Stimulated activated naive CD8-positive, alpha-beta T cell treated with anti-CD3 and anti-CD28 coated beads, Interleukin-15, Interleukin-2, amounts not matched to agents 100 ng/mL and 50 ng/mL, for 24 hours (primary cell): ENCODE results near the gene CR1.
"Not testable (repeated sequence)": the region's sequence is repeated elsewhere in the genome, so short reads cannot be mapped to it uniquely, and the experiment has no call there.

Experiments used
- H3K27ac Mint-ChIP-seq: one replicate; pipeline ENCODE4 v1.8.0; 2021; ENCODE audit warnings: mild to moderate bottlenecking, mixed read lengths
- H3K27me3 Mint-ChIP-seq: one replicate; pipeline ENCODE4 v1.8.0; 2021; ENCODE audit warnings: mixed read lengths
- H3K36me3 Mint-ChIP-seq: one replicate; pipeline ENCODE4 v1.8.0; 2021; ENCODE audit warnings: low read depth, mixed read lengths
- H3K4me1 Mint-ChIP-seq: one replicate; pipeline ENCODE4 v1.8.0; 2021; ENCODE audit warnings: low read depth, mixed read lengths
- H3K4me3 Mint-ChIP-seq: one replicate; pipeline ENCODE4 v1.8.0; 2021; ENCODE audit warnings: mild to moderate bottlenecking, mixed read lengths
- H3K9me3 Mint-ChIP-seq: one replicate; pipeline ENCODE4 v1.8.0; 2021; ENCODE audit warnings: mixed read lengths

CR1 gene

DNA sequence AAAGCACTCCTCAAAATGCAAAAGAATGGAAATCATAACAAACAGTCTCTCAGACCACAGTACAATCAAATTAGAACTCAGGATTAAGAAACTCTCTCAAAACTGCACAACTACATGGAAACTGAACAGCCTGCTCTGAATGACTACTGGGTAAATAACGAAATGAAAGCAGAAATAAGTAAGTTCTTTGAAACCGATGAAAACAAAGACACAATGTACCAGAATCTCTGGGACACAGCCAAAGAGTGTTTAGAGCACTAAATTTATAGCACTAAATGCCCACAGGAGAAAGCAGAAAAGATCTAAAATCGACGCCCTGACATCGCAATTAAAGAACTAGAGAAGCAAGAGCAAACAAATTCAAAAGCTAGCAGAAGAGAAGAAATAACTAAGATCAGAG is 95.2 kb downstream of the CR1 start:
- not testable (repeated sequence) for H3K27ac Mint-ChIP-seq, H3K4me1 Mint-ChIP-seq, H3K4me3 Mint-ChIP-seq, H3K9me3 Mint-ChIP-seq
- Mint-ChIP-seq H3K36me3 (peaks cover 18% of the 10 kb centered on the region), H3K27me3 (peaks cover 25% of the 10 kb centered on the region)

DNA sequence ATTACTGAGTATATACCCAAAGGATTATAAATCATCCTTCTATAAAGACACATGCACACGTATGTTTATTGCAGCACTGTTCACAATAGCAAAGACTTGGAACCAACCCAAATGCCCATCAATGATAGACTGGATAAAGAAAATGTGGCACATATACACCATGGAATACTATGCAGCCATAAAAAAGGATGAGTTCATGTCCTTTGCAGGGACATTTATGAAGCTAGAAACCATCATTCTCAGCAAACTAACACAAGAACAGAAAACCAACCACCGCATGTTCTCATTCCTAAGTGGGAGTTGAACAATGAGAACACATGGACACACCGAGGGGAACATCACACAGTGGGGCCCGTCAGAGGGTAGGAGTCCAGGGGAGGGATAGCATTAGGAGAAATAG is 98.1 kb downstream of the CR1 start:
- not testable (repeated sequence) for H3K9me3 Mint-ChIP-seq, H3K36me3 Mint-ChIP-seq, H3K4me1 Mint-ChIP-seq, H3K27ac Mint-ChIP-seq, H3K4me3 Mint-ChIP-seq
- peaks cover 20% of the 10 kb centered on the region for H3K27me3 Mint-ChIP-seq

- Mint-ChIP-seq H3K4me1 (no peaks in the 10 kb centered on the region), H3K9me3 (no peaks in the 10 kb centered on the region), H3K36me3 (no peaks in the 10 kb centered on the region), H3K4me3 (no peak overlapping the region), H3K27ac (no peak overlapping the region), H3K27me3 (no peaks in the 10 kb centered on the region)
Measured at GRCh38 chr1:207603777-207604176, 107.8 kb downstream of the CR1 start.

DNA sequence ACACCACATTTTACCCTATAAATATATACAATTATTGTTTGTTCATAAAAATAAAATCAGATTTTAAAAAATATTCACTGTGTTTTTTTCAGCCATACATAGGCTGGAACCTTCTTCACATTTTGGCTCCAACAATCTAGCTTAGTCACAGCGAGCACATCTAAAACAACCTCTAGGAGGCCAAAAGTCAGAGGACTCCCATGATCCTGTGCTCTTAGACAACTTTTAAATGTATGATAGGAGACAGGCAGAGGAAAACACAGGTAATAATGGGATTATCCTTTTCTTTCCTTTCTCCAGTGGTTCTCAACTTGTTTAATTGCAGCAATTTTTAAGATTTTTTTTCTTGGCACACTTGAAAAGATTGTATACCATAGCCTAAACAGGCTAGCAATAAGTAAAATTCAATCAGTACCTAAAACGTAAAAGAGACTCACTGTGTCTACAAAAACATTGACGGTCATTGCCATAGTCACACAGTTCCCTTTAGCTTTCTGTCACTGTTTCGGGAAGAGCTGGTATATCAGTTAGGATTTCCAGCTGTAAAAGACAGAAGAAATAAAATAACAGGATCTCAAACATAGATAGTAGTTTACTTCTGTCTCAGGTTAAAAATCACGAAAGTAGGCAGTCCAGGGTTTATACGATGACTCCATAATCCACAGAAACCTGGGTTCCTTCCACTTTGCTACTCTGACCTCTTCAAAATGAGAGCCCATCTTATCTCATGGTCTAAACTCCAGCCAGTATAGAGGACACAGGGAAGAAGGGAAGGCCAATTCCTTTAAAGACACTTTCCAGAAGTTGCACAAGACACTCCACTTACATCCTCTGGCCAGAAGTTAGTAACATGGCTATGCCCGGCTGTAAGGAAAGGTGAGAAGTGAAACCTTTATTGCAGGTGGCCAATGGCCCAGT is 109.7 kb downstream of the CR1 start:
- no peaks in the 10 kb centered on the region for H3K27me3 Mint-ChIP-seq
- H3K36me3 Mint-ChIP-seq = no peaks in the 10 kb centered on the region
- H3K4me1 Mint-ChIP-seq = no peaks in the 10 kb centered on the region
- H3K27ac Mint-ChIP-seq = no peak overlapping the region
- H3K4me3 Mint-ChIP-seq = no peak overlapping the region
- H3K9me3 Mint-ChIP-seq = no peaks in the 10 kb centered on the region

- H3K27ac Mint-ChIP-seq = no peak overlapping the region
- no peaks in the 10 kb centered on the region for H3K9me3 Mint-ChIP-seq
- H3K36me3 Mint-ChIP-seq = no peaks in the 10 kb centered on the region
- H3K4me3 Mint-ChIP-seq = no peak overlapping the region
- H3K4me1 Mint-ChIP-seq = no peaks in the 10 kb centered on the region
- no peaks in the 10 kb centered on the region for H3K27me3 Mint-ChIP-seq
Measured at GRCh38 chr1:207606362-207606755, 110.4 kb downstream of the CR1 start.

- Mint-ChIP-seq H3K27me3 (no peaks in the 10 kb centered on the region), H3K9me3 (no peaks in the 10 kb centered on the region), H3K4me3 (no peak overlapping the region), H3K4me1 (no peaks in the 10 kb centered on the region), H3K36me3 (no peaks in the 10 kb centered on the region), H3K27ac (no peak overlapping the region)
Measured at GRCh38 chr1:207612762-207613161, 116.8 kb downstream of the CR1 start.

DNA sequence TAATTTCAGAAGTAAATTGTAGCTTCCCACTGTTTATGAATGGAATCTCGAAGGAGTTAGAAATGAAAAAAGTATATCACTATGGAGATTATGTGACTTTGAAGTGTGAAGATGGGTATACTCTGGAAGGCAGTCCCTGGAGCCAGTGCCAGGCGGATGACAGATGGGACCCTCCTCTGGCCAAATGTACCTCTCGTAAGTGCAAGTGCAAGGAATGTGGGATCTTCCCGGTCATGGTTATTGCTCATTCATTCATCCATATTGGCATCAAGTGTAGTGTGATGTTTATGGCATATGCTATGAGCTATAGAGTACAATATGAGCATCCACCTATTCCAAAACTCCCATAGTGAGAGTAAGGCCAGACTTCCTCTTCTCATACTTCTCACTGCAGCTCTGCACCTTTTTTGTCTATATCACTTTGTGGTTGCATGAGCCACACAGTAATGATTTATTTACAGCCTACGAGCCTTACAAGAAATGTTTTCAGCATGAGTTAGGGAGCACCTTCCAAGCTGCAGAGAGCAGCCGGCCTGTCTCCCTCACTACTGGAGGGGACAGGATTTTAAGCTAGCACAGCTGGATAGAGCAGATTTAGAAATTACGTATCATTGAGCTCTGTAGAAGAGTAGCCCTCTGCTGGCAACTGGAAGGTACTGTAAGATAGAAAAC is 124.0 kb downstream of the CR1 start:
- H3K27me3 Mint-ChIP-seq = no peaks in the 10 kb centered on the region
- H3K4me1 Mint-ChIP-seq = peaks cover 2% of the 10 kb centered on the region
- H3K27ac Mint-ChIP-seq = no peak overlapping the region
- H3K4me3 Mint-ChIP-seq = no peak overlapping the region
- H3K9me3 Mint-ChIP-seq = no peaks in the 10 kb centered on the region
- no peaks in the 10 kb centered on the region for H3K36me3 Mint-ChIP-seq

GRCh38 chr1:207620543-207620893 is 124.6 kb downstream of the CR1 start:
- Mint-ChIP-seq H3K27ac (no peak overlapping the region), H3K4me1 (peaks cover 2% of the 10 kb centered on the region), H3K36me3 (no peaks in the 10 kb centered on the region), H3K4me3 (no peak overlapping the region), H3K27me3 (no peaks in the 10 kb centered on the region), H3K9me3 (no peaks in the 10 kb centered on the region)

- H3K27ac Mint-ChIP-seq, H3K27me3 Mint-ChIP-seq, H3K4me3 Mint-ChIP-seq, H3K4me1 Mint-ChIP-seq, H3K36me3 Mint-ChIP-seq, H3K9me3 Mint-ChIP-seq: not testable (repeated sequence)
Measured at GRCh38 chr1:207625504-207626071, 129.6 kb downstream of the CR1 start.

- H3K27ac Mint-ChIP-seq = no peak overlapping the region
- H3K4me1 Mint-ChIP-seq = no peaks in the 10 kb centered on the region
- H3K9me3 Mint-ChIP-seq = no peaks in the 10 kb centered on the region
- H3K36me3 Mint-ChIP-seq = no peaks in the 10 kb centered on the region
- no peak overlapping the region for H3K4me3 Mint-ChIP-seq
- H3K27me3 Mint-ChIP-seq = no peaks in the 10 kb centered on the region
Measured at GRCh38 chr1:207626972-207627337, 131.0 kb downstream of the CR1 start.

GRCh38 chr1:207627496-207627895 is 131.5 kb downstream of the CR1 start:
- H3K9me3 Mint-ChIP-seq = no peaks in the 10 kb centered on the region
- no peaks in the 10 kb centered on the region for H3K27me3 Mint-ChIP-seq
- H3K4me1 Mint-ChIP-seq = no peaks in the 10 kb centered on the region
- no peaks in the 10 kb centered on the region for H3K36me3 Mint-ChIP-seq
- no peak overlapping the region for H3K4me3 Mint-ChIP-seq
- H3K27ac Mint-ChIP-seq = no peak overlapping the region

DNA sequence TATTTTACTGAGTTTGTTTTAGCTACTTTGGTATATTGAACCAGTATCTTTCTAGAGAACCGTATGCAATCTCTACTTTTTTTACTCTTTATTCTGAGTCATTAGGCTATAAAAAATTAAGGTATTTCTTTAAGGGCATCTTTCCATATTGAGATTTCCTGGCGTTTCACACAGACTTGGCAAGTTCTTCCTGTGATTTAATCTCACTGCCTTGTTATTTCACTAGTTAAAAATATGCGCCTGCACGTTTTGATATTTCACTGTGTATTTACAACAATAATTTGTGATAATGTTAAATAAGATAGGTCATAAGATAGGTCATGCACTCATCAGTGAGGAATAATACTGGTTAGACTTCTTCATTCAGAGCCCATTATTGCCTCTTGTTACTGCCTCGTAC is 132.8 kb downstream of the CR1 start:
- Mint-ChIP-seq H3K27ac (no peak overlapping the region), H3K4me3 (no peak overlapping the region), H3K4me1 (no peaks in the 10 kb centered on the region), H3K36me3 (no peaks in the 10 kb centered on the region), H3K9me3 (no peaks in the 10 kb centered on the region), H3K27me3 (no peaks in the 10 kb centered on the region)

- H3K36me3 Mint-ChIP-seq = no peaks in the 10 kb centered on the region
- H3K4me3 Mint-ChIP-seq = no peak overlapping the region
- no peaks in the 10 kb centered on the region for H3K27me3 Mint-ChIP-seq
- H3K9me3 Mint-ChIP-seq = no peaks in the 10 kb centered on the region
- H3K27ac Mint-ChIP-seq = no peak overlapping the region
- H3K4me1 Mint-ChIP-seq = no peaks in the 10 kb centered on the region
Measured at GRCh38 chr1:207631137-207631536, 135.2 kb downstream of the CR1 start.

- no peak overlapping the region for H3K4me3 Mint-ChIP-seq
- no peaks in the 10 kb centered on the region for H3K4me1 Mint-ChIP-seq
- H3K9me3 Mint-ChIP-seq = no peaks in the 10 kb centered on the region
- no peak overlapping the region for H3K27ac Mint-ChIP-seq
- no peaks in the 10 kb centered on the region for H3K36me3 Mint-ChIP-seq
- H3K27me3 Mint-ChIP-seq = no peaks in the 10 kb centered on the region
Measured at GRCh38 chr1:207633226-207633625, 137.3 kb downstream of the CR1 start.

DNA sequence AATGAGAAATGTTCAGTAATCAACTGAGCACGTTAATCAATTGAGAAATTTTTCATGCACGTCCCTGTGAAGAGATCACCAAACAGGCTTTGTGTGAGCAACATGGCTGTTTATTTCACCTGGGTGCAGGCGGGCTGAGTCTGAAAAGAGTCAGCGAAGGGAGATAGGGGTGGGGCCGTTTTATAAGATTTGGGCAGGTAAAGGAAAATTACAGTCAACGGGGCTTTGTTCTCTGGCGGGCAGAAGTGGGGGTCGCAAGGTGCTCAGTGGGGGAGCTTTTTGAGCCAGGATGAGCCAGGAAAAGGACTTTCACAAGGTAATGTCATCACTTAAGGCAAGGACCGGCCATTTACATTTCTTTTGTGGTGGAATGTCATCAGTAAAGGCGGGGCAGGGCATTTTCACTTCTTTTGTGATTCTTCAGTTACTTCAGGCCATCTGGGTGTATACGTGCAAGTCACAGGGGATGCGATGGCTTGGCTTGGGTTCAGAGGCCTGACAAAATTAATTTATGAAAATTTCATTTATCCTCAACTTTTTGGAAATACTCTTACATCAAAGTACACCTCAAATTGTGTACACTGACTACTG is 137.8 kb downstream of the CR1 start:
- H3K4me3 Mint-ChIP-seq, H3K27ac Mint-ChIP-seq, H3K36me3 Mint-ChIP-seq, H3K4me1 Mint-ChIP-seq, H3K9me3 Mint-ChIP-seq, H3K27me3 Mint-ChIP-seq: not testable (repeated sequence)
